ENCODE results near the gene JAZF1.

JAZF1 gene

DNA sequence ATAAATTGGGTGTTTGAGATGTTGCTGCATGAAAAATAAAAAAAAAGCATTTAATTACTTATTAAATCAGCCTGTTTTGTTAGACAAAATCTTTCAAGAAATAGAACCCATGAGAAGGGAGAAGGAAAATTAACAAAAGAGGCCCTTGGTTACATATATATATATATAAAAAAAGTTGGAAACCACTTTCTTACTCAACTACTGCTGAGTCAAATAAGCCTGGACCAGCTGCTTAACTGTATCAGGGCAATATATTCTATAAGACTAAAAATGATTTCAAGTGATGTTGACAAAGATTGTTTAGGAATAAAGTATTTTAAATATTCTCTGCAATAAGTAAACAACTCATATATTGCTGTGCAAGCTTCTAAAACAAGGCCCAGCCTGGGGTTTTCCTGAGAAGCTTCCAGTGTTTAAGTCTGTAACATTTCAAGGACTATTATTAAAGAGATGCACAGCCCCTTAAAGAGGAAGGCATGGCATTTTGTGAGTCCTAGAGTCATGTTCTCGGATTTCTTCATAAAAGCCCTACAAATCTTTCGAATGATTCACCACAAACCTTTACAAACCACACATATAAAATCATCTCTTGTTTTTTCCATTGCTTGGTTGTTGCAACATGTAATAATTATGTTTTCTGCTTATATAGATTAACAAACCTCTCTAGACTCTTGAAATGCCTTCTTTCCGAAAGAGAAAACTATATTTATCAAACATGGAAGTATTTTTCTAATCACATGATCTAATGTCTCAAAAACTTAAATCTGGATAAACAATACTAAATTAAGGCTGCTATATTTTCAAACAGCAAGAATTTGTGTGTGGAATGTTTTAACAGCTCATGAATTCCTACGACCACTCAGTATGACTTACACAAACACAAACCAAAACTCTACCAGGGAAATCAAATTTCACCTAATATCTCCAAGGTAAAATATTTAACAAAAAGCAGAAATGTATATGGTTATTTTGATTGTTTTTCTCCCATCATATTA lies 14.3 kb downstream of the JAZF1 start:
- no peak for DNase-seq (ENCODE audit: low spot score)

- DNase-seq (ENCODE audit: low spot score) = no peak
Observed at GRCh38 chr7:28165261-28165660, 15.3 kb downstream of the JAZF1 start.

DNA sequence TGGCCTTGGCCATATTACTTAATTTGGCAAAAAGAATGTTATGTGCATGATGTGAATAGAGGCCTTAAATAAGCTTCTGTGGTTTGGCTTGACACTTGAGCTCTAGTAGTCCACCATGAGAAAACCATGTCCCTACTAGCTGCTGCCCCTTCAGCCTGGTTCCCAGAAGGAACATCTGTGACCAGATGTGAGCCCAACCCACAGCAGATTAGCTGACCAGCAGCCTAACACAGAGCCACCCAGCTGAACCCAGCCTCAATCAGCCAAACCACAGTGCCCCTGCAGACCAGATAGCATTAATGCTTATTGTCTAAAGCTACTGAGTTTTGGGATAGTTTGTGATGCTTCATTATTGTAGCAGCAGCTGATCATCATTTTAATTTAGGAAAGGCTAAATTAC lies 16.6 kb downstream of the JAZF1 start:
- DNase-seq (ENCODE audit: low spot score) = no peak

DNA sequence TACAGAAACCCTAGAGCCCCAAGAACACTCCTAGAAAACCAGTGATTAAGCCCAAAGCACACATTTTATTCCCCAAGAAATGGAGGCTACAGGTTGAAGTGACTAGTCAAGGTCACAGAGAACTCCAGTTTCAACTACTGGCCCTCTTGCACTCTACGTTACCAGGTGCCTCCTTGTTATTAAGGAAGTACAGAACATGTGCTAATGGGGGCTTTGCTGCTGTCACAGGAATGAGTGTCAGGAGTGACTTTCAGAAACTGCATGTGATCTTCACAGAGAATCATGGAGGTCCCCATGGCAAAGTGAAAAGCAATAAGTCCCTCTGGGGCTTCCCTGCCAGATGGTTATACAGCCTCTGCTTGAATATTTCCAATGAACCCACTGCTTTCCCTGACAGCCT lies 19.3 kb downstream of the JAZF1 start:
- no peak for DNase-seq (ENCODE audit: low spot score)

GRCh38 chr7:28160551-28160991 lies 20.0 kb downstream of the JAZF1 start:
- no peak for DNase-seq (ENCODE audit: low spot score)

GRCh38 chr7:28157831-28158416 lies 22.7 kb downstream of the JAZF1 start:
- no peak for DNase-seq (ENCODE audit: low spot score)

DNA sequence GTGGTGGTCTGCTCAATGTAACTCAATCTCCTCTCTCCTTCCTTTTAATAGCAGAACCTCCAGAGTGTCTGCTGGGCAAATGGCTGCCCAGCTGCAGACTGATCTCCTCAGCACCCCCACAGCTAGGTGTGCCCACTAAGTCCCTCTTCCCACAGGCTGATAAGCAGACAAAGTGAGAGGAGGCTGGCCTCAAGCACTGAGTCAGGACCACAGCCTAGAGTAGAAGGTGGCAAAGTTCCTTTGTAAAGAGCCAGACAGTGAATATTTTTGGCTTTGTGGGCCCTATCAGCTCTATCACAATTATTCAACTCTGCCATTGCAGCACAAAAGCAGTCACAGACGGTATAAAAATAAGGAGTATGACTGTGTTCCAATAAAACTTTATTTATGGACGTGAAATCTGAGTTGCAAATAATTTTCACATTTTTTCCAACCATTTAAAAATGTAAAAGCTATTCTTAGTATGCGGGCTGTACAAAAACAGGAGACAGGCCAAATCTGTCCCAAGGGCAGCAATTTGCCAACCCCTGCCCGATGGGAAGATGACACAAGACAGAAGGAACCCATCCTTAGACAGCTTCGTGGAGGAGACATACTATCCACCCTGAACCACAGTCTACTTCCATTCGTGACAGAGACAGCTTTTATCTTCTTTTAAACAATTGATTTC lies 23.4 kb downstream of the JAZF1 start:
- no peak for DNase-seq (ENCODE audit: low spot score)

- no peak for DNase-seq (ENCODE audit: low spot score)
Observed at GRCh38 chr7:28156401-28156800, 24.2 kb downstream of the JAZF1 start.

DNA sequence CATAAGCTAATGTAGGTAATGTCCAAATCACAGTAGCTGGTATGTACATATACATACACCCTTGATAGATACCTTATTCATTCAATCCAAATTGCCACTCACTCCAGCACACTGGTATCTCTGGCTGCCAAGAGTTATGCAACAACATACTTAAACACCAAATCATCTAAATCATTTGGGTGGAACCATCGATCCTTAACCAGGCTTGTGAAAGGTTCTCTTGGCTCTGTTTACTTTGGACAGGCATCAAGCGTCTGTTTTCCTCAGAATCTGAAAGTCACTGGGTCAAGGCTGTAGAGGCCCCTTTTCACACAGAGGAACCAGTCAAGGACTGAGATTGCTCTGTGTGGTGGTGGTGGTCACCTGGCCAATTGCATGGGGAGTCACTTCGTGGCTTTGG lies 24.6 kb downstream of the JAZF1 start:
- no peak for DNase-seq (ENCODE audit: low spot score)

DNA sequence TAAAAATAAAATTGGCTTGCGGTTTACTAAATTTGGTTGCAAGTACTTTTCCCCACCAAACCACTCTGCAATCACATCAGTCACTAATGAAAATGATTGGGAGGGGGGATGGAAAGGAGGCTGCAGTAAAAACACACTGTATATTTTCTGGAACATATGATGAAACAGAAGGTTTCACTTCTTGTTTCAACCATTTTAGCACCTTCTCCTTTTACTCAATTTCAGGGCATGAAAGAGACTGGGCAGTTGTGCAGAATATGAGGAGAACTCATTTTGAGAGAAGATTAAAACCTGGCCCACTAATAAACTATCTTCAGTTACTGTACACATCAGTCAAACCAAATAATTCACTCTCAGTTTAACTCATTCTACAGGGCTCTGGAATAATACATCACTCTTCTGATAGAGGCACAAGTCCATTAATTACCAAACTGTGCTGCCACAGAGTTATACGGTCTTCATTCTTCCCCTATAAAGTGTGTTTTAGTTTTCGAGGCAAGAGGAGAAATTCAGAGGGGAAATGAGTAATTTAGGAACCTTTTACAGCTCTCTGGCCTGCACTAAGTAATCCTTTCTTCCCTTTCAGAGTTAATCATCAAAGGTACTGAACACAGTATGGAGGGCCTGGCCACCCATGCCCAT lies 25.5 kb downstream of the JAZF1 start:
- DNase-seq (ENCODE audit: low spot score) = peak; percentile 83

DNA sequence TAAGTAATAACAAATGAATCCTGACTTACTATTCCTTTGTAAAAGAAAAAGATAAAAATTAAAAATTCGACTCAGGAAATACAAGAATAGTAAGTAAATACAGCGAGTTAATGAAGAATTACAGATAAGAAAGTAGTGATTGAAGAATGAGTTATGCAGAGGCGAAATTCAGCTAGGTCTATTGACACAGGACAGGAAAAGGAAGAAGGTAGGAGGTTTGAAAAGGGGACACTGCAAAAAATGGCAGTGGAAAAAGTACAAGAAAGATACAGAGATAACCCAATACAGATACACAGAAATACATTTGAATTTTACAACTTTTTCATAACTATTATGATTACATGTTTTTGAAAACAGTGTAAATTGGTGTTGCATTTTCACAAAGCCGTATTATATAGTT lies 28.0 kb downstream of the JAZF1 start:
- no peak for DNase-seq (ENCODE audit: low spot score)

DNA sequence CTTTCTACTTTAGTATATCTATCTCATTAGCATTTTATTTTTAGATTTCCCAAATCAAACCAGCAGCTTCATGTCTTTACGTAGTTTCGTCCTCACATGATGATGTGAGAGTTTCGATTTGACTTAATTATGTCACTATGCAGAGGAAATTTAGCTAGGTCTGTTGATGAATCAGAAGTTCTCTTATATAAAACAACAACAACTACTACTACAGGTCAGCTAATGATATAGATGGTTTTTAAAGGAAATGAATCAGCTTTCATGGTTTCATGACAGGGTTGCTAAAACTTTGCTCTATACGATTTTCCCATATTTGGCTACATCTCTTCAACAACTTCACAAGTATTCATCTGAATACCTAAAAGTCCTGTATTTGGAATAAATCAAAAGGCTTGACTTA lies 28.6 kb downstream of the JAZF1 start:
- DNase-seq (ENCODE audit: low spot score) = peak; percentile 87

- no peak for DNase-seq (ENCODE audit: low spot score)
Observed at GRCh38 chr7:28149291-28150101, 31.1 kb downstream of the JAZF1 start.

- DNase-seq (ENCODE audit: low spot score) = no peak
Observed at GRCh38 chr7:28145931-28146330, 34.7 kb downstream of the JAZF1 start.

GRCh38 chr7:28145090-28145626 lies 35.4 kb downstream of the JAZF1 start:
- DNase-seq (ENCODE audit: low spot score) = no peak

- no peak for DNase-seq (ENCODE audit: low spot score)
Observed at GRCh38 chr7:28144266-28144665, 36.3 kb downstream of the JAZF1 start.

GRCh38 chr7:28142650-28143049 lies 37.9 kb downstream of the JAZF1 start:
- no peak for DNase-seq (ENCODE audit: low spot score)

- DNase-seq (ENCODE audit: low spot score) = no peak
Observed at GRCh38 chr7:28140979-28141378, 39.6 kb downstream of the JAZF1 start.

GRCh38 chr7:28138837-28139236 lies 41.8 kb downstream of the JAZF1 start:
- DNase-seq (ENCODE audit: low spot score) = no peak

GRCh38 chr7:28137463-28137862 lies 43.1 kb downstream of the JAZF1 start:
- DNase-seq (ENCODE audit: low spot score) = no peak

DNA sequence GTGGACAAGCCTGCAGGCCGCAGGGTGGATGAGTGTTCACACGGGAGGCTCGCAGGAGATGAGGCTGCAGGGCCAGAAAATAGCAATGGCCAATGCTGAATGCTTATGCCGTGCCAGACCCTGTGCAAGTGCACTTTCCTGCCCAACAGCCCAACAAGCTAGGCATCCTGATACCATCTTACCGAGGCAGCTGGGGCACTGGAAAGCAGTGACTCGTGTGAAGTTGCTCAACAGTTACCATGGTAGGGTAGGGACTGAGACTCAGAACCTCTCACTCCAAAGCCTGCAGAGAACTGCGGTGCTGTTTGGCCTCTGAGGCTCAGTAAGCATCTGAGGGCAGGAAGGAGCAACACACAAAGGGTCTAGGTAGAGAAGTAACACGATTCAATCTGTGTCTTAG lies 43.7 kb downstream of the JAZF1 start:
- no peak for DNase-seq (ENCODE audit: low spot score)
